Renal cortical epithelial cell (primary cell): ENCODE measurements around the gene GRB10. TPM values are rescaled to one million over a fixed set of nuclear protein-coding genes. Genes with fewer than 3 reads are reported as not detected.

ENCODE experiments used
- DNase-seq: peaks from one replicate; pipeline ENCODE4 v3.0.0-alpha.2; 2011; ENCODE audit warnings: low read depth
- total RNA-seq: library from RNA; depleted of rRNA; stranded (reverse); fragments of >200 nt; gene quantifications from 2 replicates; pipeline ENCODE4 v1.2.3, GENCODE V29; 2014

Gene GRB10
- total RNA-seq, 1 donor from 2014 or later: 73.8 TPM

- DNase-seq: peak; percentile 71
Measured at GRCh38 chr7:50803359-50804337, 21.0 kb upstream of the GRB10 start.

GRCh38 chr7:50801907-50802306 is 19.2 kb upstream of the GRB10 start:
- DNase-seq: no peak

- DNase-seq: no peak
Measured at GRCh38 chr7:50799873-50800272, 17.2 kb upstream of the GRB10 start.

- DNase-seq: no peak
Measured at GRCh38 chr7:50798126-50798525, 15.4 kb upstream of the GRB10 start.

- no peak for DNase-seq
Measured at GRCh38 chr7:50795831-50796230, 13.1 kb upstream of the GRB10 start.

GRCh38 chr7:50795253-50795652 is 12.6 kb upstream of the GRB10 start:
- DNase-seq: no peak

- DNase-seq: no peak
Measured at GRCh38 chr7:50793947-50794570, 11.4 kb upstream of the GRB10 start.

GRCh38 chr7:50793120-50793946 is 10.6 kb upstream of the GRB10 start:
- DNase-seq: no peak

- no peak for DNase-seq
Measured at GRCh38 chr7:50792342-50793119, 9.8 kb upstream of the GRB10 start.

- DNase-seq: peak; percentile 58
Measured at GRCh38 chr7:50791938-50792341, 9.2 kb upstream of the GRB10 start.

GRCh38 chr7:50791363-50791937 is 8.8 kb upstream of the GRB10 start:
- DNase-seq: no peak

- DNase-seq: no peak
Measured at GRCh38 chr7:50790381-50790780, 7.7 kb upstream of the GRB10 start.

GRCh38 chr7:50788382-50788781 is 5.7 kb upstream of the GRB10 start:
- no peak for DNase-seq

GRCh38 chr7:50787825-50788224 is 5.1 kb upstream of the GRB10 start:
- DNase-seq: no peak

- no peak for DNase-seq
Measured at GRCh38 chr7:50785346-50785745, 2.6 kb upstream of the GRB10 start.

- DNase-seq: no peak
Measured at GRCh38 chr7:50783801-50784507, 1.3 kb upstream of the GRB10 start.

- no peak for DNase-seq
Measured at GRCh38 chr7:50783303-50783702, 607 bp upstream of the GRB10 start.

GRCh38 chr7:50781381-50782293 is 1.1 kb downstream of the GRB10 start:
- no peak for DNase-seq

GRCh38 chr7:50780436-50780835 is 2.3 kb downstream of the GRB10 start:
- DNase-seq: no peak
